Measurements from ENCODE around the gene LRP2. TPM values are rescaled to one million over a fixed set of nuclear protein-coding genes. Genes with fewer than 3 reads are reported as not detected.
A peak's percentile ranks its signal among the peaks of the same experiment; 100 is the strongest.

Gene LRP2
- total and polyA plus RNA-seq, 7 donors, result 1.9 TPM; not detected in 6

DNA sequence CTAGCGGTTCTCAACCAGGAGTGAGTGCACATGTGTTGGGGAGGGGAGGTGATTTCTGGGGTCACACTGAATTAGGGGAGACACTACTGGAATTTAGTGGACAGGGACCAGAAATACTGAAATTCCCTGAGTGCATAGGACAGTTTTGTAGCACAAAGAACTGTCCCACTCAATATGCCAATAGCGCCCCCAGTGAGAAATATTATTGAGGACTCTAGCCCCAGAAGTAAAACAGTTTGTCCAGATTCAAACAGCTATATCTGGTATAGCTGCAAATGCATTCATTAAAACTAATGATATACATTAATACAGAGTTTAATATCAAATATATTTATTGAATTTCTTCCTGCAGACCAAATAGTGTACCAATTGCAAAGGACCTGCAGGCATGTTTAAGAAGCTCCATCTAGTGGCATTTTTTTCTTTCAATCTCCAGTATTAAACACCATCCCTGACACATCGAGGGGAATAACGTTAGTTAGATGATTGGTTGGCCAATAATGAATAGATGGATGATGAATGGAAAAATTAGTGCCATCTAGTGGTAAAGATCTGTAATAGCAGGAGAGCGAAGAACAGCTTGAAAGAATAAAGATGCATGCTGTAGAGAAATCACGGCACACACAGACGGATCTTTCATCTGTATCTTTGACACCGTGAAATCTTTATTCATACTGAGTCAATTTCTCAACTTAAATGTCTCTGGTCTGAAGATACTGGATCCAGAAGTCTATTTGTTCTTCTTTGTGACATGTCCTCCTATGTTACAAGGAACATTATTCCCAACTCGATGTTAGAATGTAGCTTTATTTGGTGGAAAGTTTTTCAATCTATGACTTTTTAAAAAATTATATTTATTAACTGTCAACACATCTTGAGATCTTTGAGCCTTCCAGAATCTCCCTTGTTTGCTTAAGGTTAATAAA lies 230.5 kb downstream of the LRP2 start:
- intact Hi-C loops (cut with DNase I), result loop anchor here (5.0 kb wide), 1 partner anchor 170 kb away; no protein-coding TSS in a partner anchor
- no peaks in the 10 kb centered on the region for H3K27me3 ChIP-seq
- TF ChIP-seq EP300 (IDR thresholded peaks at IDR 0.05) (no peak), POLR2AphosphoS5 (IDR thresholded peaks at IDR 0.05) (no peak), POLR2A (IDR thresholded peaks at IDR 0.05) (no peak)
- TF ChIP-seq, protein P1, sequence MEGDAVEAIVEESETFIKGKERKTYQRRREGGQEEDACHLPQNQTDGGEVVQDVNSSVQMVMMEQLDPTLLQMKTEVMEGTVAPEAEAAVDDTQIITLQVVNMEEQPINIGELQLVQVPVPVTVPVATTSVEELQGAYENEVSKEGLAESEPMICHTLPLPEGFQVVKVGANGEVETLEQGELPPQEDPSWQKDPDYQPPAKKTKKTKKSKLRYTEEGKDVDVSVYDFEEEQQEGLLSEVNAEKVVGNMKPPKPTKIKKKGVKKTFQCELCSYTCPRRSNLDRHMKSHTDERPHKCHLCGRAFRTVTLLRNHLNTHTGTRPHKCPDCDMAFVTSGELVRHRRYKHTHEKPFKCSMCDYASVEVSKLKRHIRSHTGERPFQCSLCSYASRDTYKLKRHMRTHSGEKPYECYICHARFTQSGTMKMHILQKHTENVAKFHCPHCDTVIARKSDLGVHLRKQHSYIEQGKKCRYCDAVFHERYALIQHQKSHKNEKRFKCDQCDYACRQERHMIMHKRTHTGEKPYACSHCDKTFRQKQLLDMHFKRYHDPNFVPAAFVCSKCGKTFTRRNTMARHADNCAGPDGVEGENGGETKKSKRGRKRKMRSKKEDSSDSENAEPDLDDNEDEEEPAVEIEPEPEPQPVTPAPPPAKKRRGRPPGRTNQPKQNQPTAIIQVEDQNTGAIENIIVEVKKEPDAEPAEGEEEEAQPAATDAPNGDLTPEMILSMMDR (IDR thresholded peaks at IDR 0.05), result peak in 3 of 4 experiments; percentile 51 to 82 (median 69)
- WGBS, 2 donors, result 29 to 34% methylated on average over 9 of the region's 9 CpGs
- H3K9me3 ChIP-seq, result no peaks in the 10 kb centered on the region
- H3K36me3 ChIP-seq, result no peaks in the 10 kb centered on the region
- no peaks in the 10 kb centered on the region for H3K4me1 ChIP-seq
- H3K4me3 ChIP-seq, result no peak overlapping the region
- no peak overlapping the region for H3K27ac ChIP-seq
- DNase-seq, result no peak

DNA sequence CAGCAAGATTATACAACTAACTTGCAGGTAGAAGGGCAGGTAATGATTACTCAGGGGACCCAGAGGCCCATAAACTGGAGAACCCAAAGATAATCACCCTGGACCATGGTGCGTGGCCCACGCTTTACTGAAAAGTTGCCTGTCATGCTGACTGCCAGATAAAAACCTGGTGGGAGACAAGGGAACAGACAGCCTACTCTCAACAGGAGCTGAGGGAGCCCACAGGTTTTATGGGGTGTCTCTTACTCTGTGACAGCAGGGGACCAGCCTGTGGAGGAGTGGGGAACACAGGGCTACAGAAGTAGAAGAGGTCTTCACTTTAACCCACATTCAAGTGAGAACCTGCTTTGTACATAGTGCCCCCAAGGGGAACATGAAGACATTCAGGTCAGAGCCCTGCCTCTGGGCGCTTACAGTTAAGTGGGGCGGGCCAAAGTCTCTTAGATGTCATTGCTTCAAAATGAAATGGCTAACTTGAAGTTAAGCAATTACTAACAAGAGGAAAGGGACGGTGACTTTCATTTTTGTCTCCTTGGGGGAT lies 232.6 kb downstream of the LRP2 start:
- TF ChIP-seq POLR2A (IDR thresholded peaks at IDR 0.05) (no peak), POLR2AphosphoS5 (IDR thresholded peaks at IDR 0.05) (no peak), EP300 (IDR thresholded peaks at IDR 0.05) (no peak)
- TF ChIP-seq, protein P1 (IDR thresholded peaks at IDR 0.05), result no peak
- no peaks in the 10 kb centered on the region for H3K4me1 ChIP-seq
- H3K27ac ChIP-seq, result no peak overlapping the region
- intact Hi-C loops (cut with DNase I), result loop anchor here (5.0 kb wide), 1 partner anchor 167 kb away; no protein-coding TSS in a partner anchor
- no peak for DNase-seq
- no peaks in the 10 kb centered on the region for H3K27me3 ChIP-seq
- H3K36me3 ChIP-seq, result no peaks in the 10 kb centered on the region
- no peaks in the 10 kb centered on the region for H3K9me3 ChIP-seq
- 75 to 87% methylated on average over 5 of the region's 5 CpGs for WGBS, 2 donors
- no peak overlapping the region for H3K4me3 ChIP-seq

DNA sequence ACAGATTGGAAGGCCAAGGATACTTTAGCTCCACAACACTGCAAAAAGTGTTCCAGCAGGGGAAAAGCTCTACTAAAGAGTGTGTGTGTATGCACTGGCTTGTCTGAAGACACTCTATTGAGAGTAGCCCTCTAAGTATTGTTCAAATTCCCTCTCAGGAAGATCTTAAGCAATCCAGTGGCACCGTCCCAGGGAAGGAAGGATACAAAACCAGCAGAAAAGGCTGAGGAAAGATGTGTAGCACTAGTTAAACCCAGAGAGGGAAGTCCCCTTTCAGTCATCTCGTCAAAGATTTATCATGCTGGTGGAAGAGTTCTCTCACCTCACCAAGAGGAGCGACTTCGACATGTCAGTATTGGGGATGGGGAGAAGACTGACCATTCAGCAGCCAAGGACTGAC lies 242.5 kb downstream of the LRP2 start:
- Histone ChIP-seq H3K4me1 (no peaks in the 10 kb centered on the region), H3K9me3 (no peaks in the 10 kb centered on the region), H3K27ac (no peak overlapping the region), H3K36me3 (no peaks in the 10 kb centered on the region), H3K27me3 (no peaks in the 10 kb centered on the region), H3K4me3 (no peak overlapping the region)
- 92% methylated on average over 4 of the region's 4 CpGs for WGBS, 2 donors
- intact Hi-C loops (cut with DNase I), result no loop called here
- TF ChIP-seq EP300 (IDR thresholded peaks at IDR 0.05) (no peak), POLR2AphosphoS5 (IDR thresholded peaks at IDR 0.05) (no peak), POLR2A (IDR thresholded peaks at IDR 0.05) (no peak)
- TF ChIP-seq, protein P1 (IDR thresholded peaks at IDR 0.05), result no peak
- DNase-seq, result no peak

DNA sequence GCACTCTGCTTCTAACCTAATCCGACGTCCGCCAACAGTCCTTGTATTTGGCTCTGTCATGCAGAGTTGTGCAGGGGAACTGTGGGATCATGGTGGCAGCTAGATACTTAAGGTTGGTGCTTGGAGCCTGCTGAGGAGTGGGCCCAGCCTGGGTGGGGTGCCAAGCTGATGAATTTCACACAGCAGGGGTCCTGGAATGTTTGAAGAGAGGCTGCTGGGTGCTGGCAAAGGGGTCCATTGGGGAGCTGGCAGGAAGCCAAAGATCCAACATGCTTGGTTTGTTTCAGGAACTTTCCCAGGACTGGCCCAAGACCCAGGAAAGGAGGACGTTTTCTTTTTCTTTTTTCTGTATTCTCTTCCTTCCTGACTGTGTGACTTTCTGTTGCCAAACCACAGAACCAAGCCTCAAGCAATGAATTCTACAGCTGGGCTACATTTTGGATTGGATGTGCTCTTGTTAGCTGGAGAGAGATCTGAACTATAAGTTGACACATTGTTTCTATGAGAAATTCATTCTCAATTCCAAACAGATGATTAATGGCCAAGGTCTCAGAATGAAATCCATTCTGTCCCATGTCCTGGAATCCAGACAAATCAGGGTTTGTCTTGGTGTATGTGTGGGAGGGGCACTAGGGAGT lies 243.1 kb downstream of the LRP2 start:
- 69 to 85% methylated on average over 4 of the region's 4 CpGs for WGBS, 2 donors
- Histone ChIP-seq H3K9me3 (no peaks in the 10 kb centered on the region), H3K4me3 (no peak overlapping the region), H3K36me3 (no peaks in the 10 kb centered on the region), H3K4me1 (no peaks in the 10 kb centered on the region), H3K27ac (no peak overlapping the region), H3K27me3 (no peaks in the 10 kb centered on the region)
- intact Hi-C loops (cut with DNase I), result no loop called here
- DNase-seq, result no peak
- TF ChIP-seq POLR2AphosphoS5 (IDR thresholded peaks at IDR 0.05), result no peak
- TF ChIP-seq, protein P1 (IDR thresholded peaks at IDR 0.05), result no peak
- no peak for TF ChIP-seq EP300 (IDR thresholded peaks at IDR 0.05)
- TF ChIP-seq POLR2A (IDR thresholded peaks at IDR 0.05), result no peak
